Measurements from ENCODE around the gene PRR3. TPM values are rescaled to one million over a fixed set of nuclear protein-coding genes. Genes with fewer than 3 reads are reported as not detected.

The PRR3 gene
- total and polyA plus RNA-seq, 2 of the 13 experiments (the other 11 are each of a cell fraction or from before 2014, with no cell fraction given), result 14.6 to 21.2 TPM

DNA sequence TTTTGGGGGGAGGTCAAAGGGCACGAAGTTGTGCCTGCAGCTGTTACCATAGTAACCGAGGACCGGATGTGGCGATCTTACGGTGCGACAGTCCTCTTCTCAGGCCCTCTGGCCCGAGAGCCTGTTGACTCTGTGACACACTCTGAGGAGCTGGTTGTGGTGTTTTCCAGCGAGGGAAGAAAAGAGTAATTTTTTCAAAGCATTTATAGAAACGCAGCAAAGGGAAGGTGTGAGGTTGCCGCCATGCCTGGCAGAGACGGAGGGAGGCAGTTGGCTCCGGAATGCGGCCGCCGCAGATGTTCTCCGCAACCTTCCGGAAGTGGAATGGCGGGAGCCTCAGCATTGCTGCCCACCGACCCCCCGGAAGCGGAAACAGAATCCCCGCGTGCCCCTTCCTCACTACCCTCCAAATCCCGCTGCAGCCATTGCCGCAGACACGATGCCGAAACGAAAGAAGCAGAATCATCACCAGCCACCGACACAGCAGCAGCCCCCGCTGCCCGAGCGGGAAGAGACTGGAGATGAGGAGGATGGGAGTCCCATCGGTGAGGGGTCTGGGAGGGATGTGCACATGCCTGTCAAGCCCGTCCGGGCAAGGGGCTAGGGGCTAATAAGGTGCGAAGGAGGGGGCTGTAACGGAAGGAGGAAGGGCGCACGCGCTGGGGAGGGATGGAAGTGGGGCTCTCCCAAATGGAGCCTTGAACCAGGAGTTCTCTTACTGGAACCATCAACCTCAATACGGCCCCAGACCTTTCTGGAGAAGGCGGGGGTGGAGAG lies at the start of gene PRR3 (continued):
- TF ChIP-seq, protein P1, sequence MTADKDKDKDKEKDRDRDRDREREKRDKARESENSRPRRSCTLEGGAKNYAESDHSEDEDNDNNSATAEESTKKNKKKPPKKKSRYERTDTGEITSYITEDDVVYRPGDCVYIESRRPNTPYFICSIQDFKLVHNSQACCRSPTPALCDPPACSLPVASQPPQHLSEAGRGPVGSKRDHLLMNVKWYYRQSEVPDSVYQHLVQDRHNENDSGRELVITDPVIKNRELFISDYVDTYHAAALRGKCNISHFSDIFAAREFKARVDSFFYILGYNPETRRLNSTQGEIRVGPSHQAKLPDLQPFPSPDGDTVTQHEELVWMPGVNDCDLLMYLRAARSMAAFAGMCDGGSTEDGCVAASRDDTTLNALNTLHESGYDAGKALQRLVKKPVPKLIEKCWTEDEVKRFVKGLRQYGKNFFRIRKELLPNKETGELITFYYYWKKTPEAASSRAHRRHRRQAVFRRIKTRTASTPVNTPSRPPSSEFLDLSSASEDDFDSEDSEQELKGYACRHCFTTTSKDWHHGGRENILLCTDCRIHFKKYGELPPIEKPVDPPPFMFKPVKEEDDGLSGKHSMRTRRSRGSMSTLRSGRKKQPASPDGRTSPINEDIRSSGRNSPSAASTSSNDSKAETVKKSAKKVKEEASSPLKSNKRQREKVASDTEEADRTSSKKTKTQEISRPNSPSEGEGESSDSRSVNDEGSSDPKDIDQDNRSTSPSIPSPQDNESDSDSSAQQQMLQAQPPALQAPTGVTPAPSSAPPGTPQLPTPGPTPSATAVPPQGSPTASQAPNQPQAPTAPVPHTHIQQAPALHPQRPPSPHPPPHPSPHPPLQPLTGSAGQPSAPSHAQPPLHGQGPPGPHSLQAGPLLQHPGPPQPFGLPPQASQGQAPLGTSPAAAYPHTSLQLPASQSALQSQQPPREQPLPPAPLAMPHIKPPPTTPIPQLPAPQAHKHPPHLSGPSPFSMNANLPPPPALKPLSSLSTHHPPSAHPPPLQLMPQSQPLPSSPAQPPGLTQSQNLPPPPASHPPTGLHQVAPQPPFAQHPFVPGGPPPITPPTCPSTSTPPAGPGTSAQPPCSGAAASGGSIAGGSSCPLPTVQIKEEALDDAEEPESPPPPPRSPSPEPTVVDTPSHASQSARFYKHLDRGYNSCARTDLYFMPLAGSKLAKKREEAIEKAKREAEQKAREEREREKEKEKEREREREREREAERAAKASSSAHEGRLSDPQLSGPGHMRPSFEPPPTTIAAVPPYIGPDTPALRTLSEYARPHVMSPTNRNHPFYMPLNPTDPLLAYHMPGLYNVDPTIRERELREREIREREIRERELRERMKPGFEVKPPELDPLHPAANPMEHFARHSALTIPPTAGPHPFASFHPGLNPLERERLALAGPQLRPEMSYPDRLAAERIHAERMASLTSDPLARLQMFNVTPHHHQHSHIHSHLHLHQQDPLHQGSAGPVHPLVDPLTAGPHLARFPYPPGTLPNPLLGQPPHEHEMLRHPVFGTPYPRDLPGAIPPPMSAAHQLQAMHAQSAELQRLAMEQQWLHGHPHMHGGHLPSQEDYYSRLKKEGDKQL (CRISPR knock-in tag; IDR thresholded peaks at IDR 0.05; ENCODE audit: low read depth), result 0 out of 2 replicates have a peak, but pooled peaks have one; percentile 11
- TF ChIP-seq, protein P2, sequence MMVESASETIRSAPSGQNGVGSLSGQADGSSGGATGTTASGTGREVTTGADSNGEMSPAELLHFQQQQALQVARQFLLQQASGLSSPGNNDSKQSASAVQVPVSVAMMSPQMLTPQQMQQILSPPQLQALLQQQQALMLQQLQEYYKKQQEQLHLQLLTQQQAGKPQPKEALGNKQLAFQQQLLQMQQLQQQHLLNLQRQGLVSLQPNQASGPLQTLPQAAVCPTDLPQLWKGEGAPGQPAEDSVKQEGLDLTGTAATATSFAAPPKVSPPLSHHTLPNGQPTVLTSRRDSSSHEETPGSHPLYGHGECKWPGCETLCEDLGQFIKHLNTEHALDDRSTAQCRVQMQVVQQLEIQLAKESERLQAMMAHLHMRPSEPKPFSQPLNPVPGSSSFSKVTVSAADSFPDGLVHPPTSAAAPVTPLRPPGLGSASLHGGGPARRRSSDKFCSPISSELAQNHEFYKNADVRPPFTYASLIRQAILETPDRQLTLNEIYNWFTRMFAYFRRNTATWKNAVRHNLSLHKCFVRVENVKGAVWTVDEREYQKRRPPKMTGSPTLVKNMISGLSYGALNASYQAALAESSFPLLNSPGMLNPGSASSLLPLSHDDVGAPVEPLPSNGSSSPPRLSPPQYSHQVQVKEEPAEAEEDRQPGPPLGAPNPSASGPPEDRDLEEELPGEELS (CRISPR knock-in tag; IDR thresholded peaks at IDR 0.05), result no peak
- TF ChIP-seq, protein P3, sequence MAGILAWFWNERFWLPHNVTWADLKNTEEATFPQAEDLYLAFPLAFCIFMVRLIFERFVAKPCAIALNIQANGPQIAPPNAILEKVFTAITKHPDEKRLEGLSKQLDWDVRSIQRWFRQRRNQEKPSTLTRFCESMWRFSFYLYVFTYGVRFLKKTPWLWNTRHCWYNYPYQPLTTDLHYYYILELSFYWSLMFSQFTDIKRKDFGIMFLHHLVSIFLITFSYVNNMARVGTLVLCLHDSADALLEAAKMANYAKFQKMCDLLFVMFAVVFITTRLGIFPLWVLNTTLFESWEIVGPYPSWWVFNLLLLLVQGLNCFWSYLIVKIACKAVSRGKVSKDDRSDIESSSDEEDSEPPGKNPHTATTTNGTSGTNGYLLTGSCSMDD (CRISPR knock-in tag; IDR thresholded peaks at IDR 0.05), result no peak
- no peak for TF ChIP-seq PLRG1 (conservative IDR thresholded peaks at IDR 0.05)
- no peak for TF ChIP-seq TBL1XR1 (IDR thresholded peaks at IDR 0.05; ENCODE audit: borderline replicate concordance, low read length, partially characterized antibody)
- no peak for TF ChIP-seq SCMH1 (CRISPR knock-in tag; IDR thresholded peaks at IDR 0.05; ENCODE audit: borderline replicate concordance)
- peak; percentile 55 for TF ChIP-seq MEF2D (CRISPR knock-in tag; IDR thresholded peaks at IDR 0.05)
- no peak for TF ChIP-seq TRIM24 (CRISPR knock-in tag; IDR thresholded peaks at IDR 0.05)
- TF ChIP-seq SMAD9 (CRISPR knock-in tag; IDR thresholded peaks at IDR 0.05), result peak; percentile 94
- 0 out of 2 replicates have a peak, but pooled peaks have one; percentile 12 for TF ChIP-seq MAFF (IDR thresholded peaks at IDR 0.05; ENCODE audit: low read depth, low read length)
- TF ChIP-seq ZNF326 (CRISPR knock-in tag; IDR thresholded peaks at IDR 0.05; ENCODE audit: borderline replicate concordance), result no peak
- peak; percentile 91 for TF ChIP-seq ZNF773 (CRISPR knock-in tag; IDR thresholded peaks at IDR 0.05; ENCODE audit: borderline replicate concordance)
- TF ChIP-seq, protein P4, sequence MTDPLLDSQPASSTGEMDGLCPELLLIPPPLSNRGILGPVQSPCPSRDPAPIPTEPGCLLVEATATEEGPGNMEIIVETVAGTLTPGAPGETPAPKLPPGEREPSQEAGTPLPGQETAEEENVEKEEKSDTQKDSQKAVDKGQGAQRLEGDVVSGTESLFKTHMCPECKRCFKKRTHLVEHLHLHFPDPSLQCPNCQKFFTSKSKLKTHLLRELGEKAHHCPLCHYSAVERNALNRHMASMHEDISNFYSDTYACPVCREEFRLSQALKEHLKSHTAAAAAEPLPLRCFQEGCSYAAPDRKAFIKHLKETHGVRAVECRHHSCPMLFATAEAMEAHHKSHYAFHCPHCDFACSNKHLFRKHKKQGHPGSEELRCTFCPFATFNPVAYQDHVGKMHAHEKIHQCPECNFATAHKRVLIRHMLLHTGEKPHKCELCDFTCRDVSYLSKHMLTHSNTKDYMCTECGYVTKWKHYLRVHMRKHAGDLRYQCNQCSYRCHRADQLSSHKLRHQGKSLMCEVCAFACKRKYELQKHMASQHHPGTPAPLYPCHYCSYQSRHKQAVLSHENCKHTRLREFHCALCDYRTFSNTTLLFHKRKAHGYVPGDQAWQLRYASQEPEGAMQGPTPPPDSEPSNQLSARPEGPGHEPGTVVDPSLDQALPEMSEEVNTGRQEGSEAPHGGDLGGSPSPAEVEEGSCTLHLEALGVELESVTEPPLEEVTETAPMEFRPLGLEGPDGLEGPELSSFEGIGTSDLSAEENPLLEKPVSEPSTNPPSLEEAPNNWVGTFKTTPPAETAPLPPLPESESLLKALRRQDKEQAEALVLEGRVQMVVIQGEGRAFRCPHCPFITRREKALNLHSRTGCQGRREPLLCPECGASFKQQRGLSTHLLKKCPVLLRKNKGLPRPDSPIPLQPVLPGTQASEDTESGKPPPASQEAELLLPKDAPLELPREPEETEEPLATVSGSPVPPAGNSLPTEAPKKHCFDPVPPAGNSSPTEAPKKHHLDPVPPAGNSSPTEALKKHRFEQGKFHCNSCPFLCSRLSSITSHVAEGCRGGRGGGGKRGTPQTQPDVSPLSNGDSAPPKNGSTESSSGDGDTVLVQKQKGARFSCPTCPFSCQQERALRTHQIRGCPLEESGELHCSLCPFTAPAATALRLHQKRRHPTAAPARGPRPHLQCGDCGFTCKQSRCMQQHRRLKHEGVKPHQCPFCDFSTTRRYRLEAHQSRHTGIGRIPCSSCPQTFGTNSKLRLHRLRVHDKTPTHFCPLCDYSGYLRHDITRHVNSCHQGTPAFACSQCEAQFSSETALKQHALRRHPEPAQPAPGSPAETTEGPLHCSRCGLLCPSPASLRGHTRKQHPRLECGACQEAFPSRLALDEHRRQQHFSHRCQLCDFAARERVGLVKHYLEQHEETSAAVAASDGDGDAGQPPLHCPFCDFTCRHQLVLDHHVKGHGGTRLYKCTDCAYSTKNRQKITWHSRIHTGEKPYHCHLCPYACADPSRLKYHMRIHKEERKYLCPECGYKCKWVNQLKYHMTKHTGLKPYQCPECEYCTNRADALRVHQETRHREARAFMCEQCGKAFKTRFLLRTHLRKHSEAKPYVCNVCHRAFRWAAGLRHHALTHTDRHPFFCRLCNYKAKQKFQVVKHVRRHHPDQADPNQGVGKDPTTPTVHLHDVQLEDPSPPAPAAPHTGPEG (CRISPR knock-in tag; IDR thresholded peaks at IDR 0.05), result no peak
- no peak; the same call in 1 of the 2 replicates for TF ChIP-seq SOX5 (CRISPR knock-in tag; IDR thresholded peaks at IDR 0.05; ENCODE audit: borderline replicate concordance)
